AG04450 (cell line): ENCODE measurements around the gene PPIG. TPM values are rescaled to one million over a fixed set of nuclear protein-coding genes. Genes with fewer than 3 reads are reported as not detected.

Experiments used
- CTCF ChIA-PET: fragments of 300-600, 350-600 bp; formaldehyde crosslinking; extraction: SDS; loops from one replicate; lab custom pipeline; 2022; ENCODE audit warnings: antibody characterized with exemption, inconsistent platforms; lab: Charles Lee
- POLR2A ChIA-PET: fragments of 350-600 bp; formaldehyde crosslinking; extraction: SDS; loops from one replicate; lab custom pipeline; 2021; ENCODE audit warnings: antibody characterized with exemption, inconsistent platforms; lab: Yijun Ruan, JAX
- DNase-seq: peaks from one replicate; pipeline ENCODE4 v3.0.0-alpha.2; 2011; ENCODE audit warnings: low read depth, low spot score
- H3K27ac ChIP-seq: one replicate; pipeline ENCODE4 v1.5.1; 2012; ENCODE audit warnings: low read depth, low read length, control low read depth
- H3K27me3 ChIP-seq: one replicate; pipeline ENCODE4 v1.6.0; 2012; ENCODE audit warnings: low read length; ENCODE audit not compliant: control insufficient read depth, insufficient read depth
- H3K4me3 ChIP-seq: 2 replicates; pipeline ENCODE4 v1.5.1; 2011; ENCODE audit warnings: mild to moderate bottlenecking, low read depth, low read length, control low read depth
- H3K9me3 ChIP-seq: 2 replicates; pipeline ENCODE4 v1.5.1; 2012; ENCODE audit warnings: low read length; ENCODE audit not compliant: control insufficient read depth, insufficient read depth
- CTCF ChIP-seq: IDR thresholded peaks from 2 replicates; pipeline ENCODE4 v1.5.1; 2011; ENCODE audit warnings: low read depth, low read length, control low read depth, inconsistent platforms
- polyA plus RNA-seq: library from polyadenylated mRNA; depleted of rRNA; stranded (reverse); fragments of >200 nt; gene quantifications from 2 replicates; pipeline ENCODE4 v1.2.3, GENCODE V29; 2011

The PPIG gene
- polyA plus RNA-seq, 1 experiment: 47.1 TPM

- ChIA-PET CTCF (interaction anchor here (0.5 kb wide), 1 partner anchor 19 kb away, joined by 3 read pairs; no protein-coding TSS in a partner anchor), POLR2A (no interaction called here)
- Histone ChIP-seq H3K9me3 (no peaks in the 10 kb centered on the region), H3K27ac (no peak overlapping the region), H3K4me3 (no peak overlapping the region), H3K27me3 (peaks cover 3% of the 10 kb centered on the region)
- no peak for DNase-seq
- no peak for TF ChIP-seq CTCF
Observed at GRCh38 chr2:169662744-169663143, 78.6 kb downstream of the PPIG start.

GRCh38 chr2:169663247-169663646, 79.1 kb downstream of the PPIG start:
- DNase-seq: no peak
- CTCF ChIA-PET: interaction anchor here (0.5 kb wide), 1 partner anchor 19 kb away, joined by 3 read pairs; no protein-coding TSS in a partner anchor
- no peak for TF ChIP-seq CTCF
- Histone ChIP-seq H3K9me3 (no peaks in the 10 kb centered on the region), H3K27me3 (peaks cover 3% of the 10 kb centered on the region), H3K4me3 (no peak overlapping the region), H3K27ac (no peak overlapping the region)
- POLR2A ChIA-PET: no interaction called here

GRCh38 chr2:169664600-169664977, 80.4 kb downstream of the PPIG start:
- no peak overlapping the region for H3K27ac ChIP-seq
- H3K9me3 ChIP-seq: no peaks in the 10 kb centered on the region
- no peak overlapping the region for H3K4me3 ChIP-seq
- DNase-seq: no peak
- CTCF ChIA-PET: interaction anchor here (1.1 kb wide), 1 partner anchor 212 kb away, joined by 4 read pairs; no protein-coding TSS in a partner anchor
- TF ChIP-seq CTCF: no peak
- POLR2A ChIA-PET: no interaction called here
- H3K27me3 ChIP-seq: peaks cover 3% of the 10 kb centered on the region

GRCh38 chr2:169664978-169665930, 81.1 kb downstream of the PPIG start:
- no peak for DNase-seq
- Histone ChIP-seq H3K27me3 (peaks cover 3% of the 10 kb centered on the region), H3K9me3 (no peaks in the 10 kb centered on the region), H3K4me3 (no peak overlapping the region), H3K27ac (no peak overlapping the region)
- no peak for TF ChIP-seq CTCF
- POLR2A ChIA-PET: no interaction called here
- CTCF ChIA-PET: no interaction called here

- ChIA-PET POLR2A (no interaction called here), CTCF (no interaction called here)
- Histone ChIP-seq H3K27ac (no peak overlapping the region), H3K9me3 (no peaks in the 10 kb centered on the region), H3K27me3 (no peaks in the 10 kb centered on the region), H3K4me3 (no peak overlapping the region)
- no peak for DNase-seq
- no peak for TF ChIP-seq CTCF
Observed at GRCh38 chr2:169667583-169667982, 83.4 kb downstream of the PPIG start.
